GM10266 (cell line): Measurements from ENCODE around the gene OSBPL2.

Experiments
- DNase-seq: peaks from one replicate; pipeline ENCODE4 v3.0.0; 2012; ENCODE audit errors: extremely low spot score
- TF ChIP-seq, protein P1 (sequence below): IDR thresholded peaks from 2 replicates; pipeline ENCODE4 v1.5.1; 2012; ENCODE audit warnings: mild to moderate bottlenecking, low read depth; ENCODE audit not compliant: control insufficient read depth, insufficient read depth; ENCODE audit errors: missing control alignments

The OSBPL2 gene

DNA sequence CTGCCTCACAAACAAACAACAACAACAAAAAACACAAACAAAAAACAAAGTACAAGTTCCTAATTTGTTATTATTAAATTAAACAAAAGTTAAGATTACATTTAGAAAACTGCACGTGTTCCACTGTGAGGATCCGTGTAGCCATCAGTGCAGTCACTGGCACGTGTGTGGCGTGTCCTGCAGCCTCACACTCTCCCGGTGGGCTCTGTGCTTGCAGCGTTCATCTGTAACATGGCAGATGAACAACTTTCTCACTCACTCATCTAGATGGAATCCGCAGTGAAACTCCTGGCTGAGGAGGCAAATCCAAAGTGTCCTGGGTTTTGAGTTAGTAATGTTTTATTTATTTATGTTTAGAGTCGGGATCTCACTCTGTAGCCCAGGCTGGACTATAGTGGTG is 51.6 kb downstream of the OSBPL2 start:
- no peak for DNase-seq
- TF ChIP-seq, protein P1, sequence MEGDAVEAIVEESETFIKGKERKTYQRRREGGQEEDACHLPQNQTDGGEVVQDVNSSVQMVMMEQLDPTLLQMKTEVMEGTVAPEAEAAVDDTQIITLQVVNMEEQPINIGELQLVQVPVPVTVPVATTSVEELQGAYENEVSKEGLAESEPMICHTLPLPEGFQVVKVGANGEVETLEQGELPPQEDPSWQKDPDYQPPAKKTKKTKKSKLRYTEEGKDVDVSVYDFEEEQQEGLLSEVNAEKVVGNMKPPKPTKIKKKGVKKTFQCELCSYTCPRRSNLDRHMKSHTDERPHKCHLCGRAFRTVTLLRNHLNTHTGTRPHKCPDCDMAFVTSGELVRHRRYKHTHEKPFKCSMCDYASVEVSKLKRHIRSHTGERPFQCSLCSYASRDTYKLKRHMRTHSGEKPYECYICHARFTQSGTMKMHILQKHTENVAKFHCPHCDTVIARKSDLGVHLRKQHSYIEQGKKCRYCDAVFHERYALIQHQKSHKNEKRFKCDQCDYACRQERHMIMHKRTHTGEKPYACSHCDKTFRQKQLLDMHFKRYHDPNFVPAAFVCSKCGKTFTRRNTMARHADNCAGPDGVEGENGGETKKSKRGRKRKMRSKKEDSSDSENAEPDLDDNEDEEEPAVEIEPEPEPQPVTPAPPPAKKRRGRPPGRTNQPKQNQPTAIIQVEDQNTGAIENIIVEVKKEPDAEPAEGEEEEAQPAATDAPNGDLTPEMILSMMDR = no peak

DNA sequence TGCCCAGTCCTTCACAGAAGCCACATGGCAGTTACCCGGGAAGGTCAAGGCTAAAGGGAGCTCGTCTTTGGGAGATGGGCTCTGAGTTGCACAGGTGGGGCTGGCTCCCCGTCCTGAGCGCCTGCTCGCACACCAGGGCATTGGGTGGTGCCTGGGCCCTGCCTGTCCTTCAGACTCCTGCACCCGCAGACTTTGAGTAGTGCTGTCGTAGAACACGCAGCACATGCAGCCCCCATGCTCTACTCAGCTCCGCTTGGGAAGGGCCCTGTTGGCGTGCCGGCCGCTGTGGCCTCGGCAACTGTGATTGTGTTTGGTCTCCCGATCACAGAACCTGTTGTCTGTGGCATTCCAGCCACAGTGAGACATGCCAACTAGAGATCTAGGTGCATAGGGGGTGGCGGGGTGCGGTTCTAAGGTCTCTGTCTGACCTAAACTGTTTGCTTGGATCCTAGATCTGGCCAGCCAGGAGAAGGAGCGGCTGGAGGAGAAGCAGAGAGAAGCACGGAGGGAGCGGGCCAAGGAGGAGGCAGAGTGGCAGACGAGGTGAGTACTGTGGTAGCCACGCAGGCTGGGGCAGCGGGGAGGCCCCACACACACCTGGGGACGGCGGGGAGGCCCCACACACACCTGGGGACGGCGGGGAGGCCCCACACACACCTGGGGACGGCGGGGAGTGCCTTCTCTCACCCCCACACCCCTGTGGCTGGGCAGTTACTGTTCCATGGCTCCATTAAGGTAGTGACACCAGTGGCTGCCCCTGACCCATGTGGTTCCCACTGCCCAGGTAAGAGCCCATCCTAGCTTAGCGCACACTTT is 53.1 kb downstream of the OSBPL2 start:
- DNase-seq = no peak
- TF ChIP-seq, protein P1 = no peak

DNA sequence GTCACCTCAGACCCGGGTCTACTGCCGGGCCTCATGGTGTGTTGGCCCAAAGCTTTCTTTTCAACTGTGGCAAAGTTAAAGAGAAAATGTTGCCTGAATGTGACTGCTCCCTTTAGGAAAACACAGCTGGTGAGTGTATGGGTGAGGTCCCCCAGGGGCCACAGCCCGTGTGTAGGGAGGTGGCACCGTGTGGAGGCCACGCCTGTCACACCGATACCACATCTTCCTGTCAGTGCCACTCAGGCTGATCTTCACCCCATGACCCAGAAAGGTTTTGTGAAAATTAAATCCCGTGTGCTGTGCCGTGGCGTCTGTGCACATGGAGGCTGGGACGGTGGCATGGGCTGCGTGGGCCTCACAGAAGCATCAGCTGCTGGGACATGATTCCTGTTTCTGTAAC is 53.8 kb downstream of the OSBPL2 start:
- TF ChIP-seq, protein P1 = no peak
- no peak for DNase-seq

DNA sequence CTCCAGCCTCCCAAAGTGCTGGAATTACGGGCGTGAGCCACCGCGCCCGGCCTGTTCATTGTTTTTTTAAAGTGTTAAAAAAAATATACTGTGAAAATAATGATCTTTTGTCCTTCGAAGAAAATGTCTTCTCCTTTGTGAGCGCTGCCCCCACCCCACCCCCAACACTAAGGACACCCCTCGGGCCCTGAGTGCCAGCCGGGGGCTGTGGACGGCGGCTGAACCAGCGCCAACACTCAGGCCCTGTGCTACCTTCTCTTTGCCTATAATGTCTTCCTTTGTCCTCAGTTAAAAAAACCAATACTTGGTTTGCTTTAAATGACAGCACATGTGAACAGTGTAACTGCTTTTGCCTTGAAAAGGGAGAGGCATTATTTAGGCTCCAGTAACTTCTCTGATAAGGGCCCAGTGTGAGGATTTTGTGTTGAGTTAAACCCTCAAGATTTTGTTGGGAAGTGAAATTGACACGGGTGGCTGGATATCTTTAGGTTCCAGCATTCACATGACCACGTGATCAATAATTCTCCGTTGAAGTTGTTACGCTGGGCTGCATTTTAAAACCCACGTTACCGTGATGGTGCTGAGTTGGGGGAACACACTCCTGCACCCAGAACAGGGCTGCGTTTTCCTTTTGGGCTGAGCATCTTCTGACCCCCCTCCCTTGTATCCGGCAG is 54.9 kb downstream of the OSBPL2 start:
- no peak for DNase-seq
- TF ChIP-seq, protein P1 = no peak

DNA sequence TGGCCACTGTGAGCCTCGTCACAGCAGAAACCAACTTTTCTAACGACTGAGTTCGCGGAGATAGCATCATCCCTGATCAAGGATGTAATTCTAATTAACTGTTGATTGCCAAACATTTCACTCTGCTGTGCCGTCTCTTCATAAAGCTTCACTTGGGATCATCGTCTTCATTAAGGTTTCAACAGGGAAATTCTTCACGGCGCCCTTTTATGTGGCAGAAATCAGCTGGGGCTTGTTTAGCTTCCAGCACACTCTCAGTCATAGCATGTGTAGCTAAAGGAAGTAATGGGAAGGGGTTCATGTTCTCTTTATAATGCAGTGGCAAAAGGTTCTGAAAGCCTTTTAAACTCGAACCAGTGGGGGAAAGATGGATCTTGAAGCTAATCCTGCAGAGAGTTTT is 55.6 kb downstream of the OSBPL2 start:
- no peak for DNase-seq
- TF ChIP-seq, protein P1 = no peak

DNA sequence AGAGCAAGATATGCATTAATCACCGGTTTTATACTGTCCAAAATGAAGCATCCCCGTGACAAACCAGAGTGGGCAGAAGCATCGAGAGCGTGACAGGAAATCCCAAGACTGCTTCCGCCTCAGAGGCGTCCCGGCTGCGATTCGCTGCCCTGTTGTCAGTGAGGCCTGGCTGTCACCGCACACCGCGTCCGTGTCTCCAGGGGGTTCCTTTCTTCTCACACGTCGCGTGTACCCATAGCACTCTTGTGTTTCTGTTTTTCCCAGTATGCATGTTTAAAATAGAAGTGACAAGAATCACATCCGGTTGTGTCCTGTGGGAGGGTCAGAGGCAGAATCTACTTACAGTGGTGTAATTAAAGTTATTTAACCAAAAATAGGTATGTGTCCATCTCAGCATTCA is 56.2 kb downstream of the OSBPL2 start:
- TF ChIP-seq, protein P1 = no peak
- DNase-seq = no peak
